HepG2 (cell line): ENCODE results near the gene ZDHHC14. TPM values are rescaled to one million over a fixed set of nuclear protein-coding genes. Genes with fewer than 3 reads are reported as not detected.

Experiments used
- ATAC-seq: fragments of 200-7000 bp; cut with Tn5 transposase; 3 replicates; pipeline ENCODE4 v1.9.1; 2020; ENCODE audit warnings: mild to moderate bottlenecking, moderate library complexity
- BruUV-seq: library from RNA; stranded (reverse); fragments of 400-500 nt; replicated peaks from 2 replicates; lab custom pipeline; 2021; lab: Mats Ljungman, UMichigan
- CTCF ChIA-PET: fragments of 300-600 bp; formaldehyde crosslinking; extraction: SDS; loops from one replicate; lab custom pipeline; 2021; ENCODE audit warnings: low total read pairs, inconsistent platforms, low intra/inter-chr PET ratio; lab: Yijun Ruan, JAX
- POLR2A ChIA-PET: fragments of 350-600 bp; sonication (Branson Sonifier 250); formaldehyde crosslinking; loops from one replicate; lab custom pipeline; 2020; ENCODE audit warnings: antibody characterized with exemption, inconsistent platforms; lab: Yijun Ruan, JAX
- DNase-seq: peaks from one replicate; pipeline ENCODE4 v3.0.0-alpha.2; 2015; ENCODE audit warnings: low spot score
- FAIRE-seq: peaks from 3 replicates; lab custom pipeline; 2011; peaks lifted over from hg19 to GRCh38; lab: Jason Lieb, UNC
- H2AFZ ChIP-seq: one replicate; pipeline ENCODE4 v1.6.1; 2011; ENCODE audit warnings: low read length, inconsistent platforms
- H3K27ac ChIP-seq: fragments of 300-600 bp; 3 replicates; pipeline ENCODE4 v1.8.0; 2011; ENCODE audit warnings: mixed run types, mild to moderate bottlenecking, mixed read lengths, low read length, inconsistent platforms; ENCODE audit not compliant: insufficient read depth; ENCODE audit errors: extremely low read length
- H3K27me3 ChIP-seq, 2 experiments: fragments of 200-600 bp in 1 of 2; 2 replicates in 1 of 2; 3 replicates in 1 of 2; pipeline versions ENCODE4 v1.6.0 to v1.8.0; 2011; ENCODE audit warnings: low read length in 2 of 2, mild to moderate bottlenecking in 2 of 2, moderate library complexity in 2 of 2, inconsistent platforms in 1 of 2; ENCODE audit not compliant: insufficient read depth in 2 of 2, control insufficient read depth in 1 of 2
- H3K36me3 ChIP-seq, 2 experiments: fragments of 200-600 bp in 1 of 2; replicated peaks in 1 of 2; 2 replicates in 1 of 2; 3 replicates in 1 of 2; pipeline versions ENCODE4 v1.5.1 to v1.8.0; 2011; ENCODE audit warnings: low read length in 2 of 2, inconsistent platforms in 1 of 2; ENCODE audit not compliant: insufficient read depth in 2 of 2, control insufficient read depth in 1 of 2
- H3K4me1 ChIP-seq: 2 replicates; pipeline ENCODE4 v1.5.1; 2012; ENCODE audit warnings: low read length, inconsistent platforms; ENCODE audit not compliant: insufficient read depth
- H3K4me2 ChIP-seq: 2 replicates; pipeline ENCODE4 v1.6.0; 2011; ENCODE audit warnings: low read depth, low read length, inconsistent platforms
- H3K4me3 ChIP-seq, 3 experiments: fragments of 200-600 bp in 1 of 3; sonication (generic), shearing (Covaris generic) in 1 of 3; replicated peaks in 1 of 3; 2 replicates each; pipeline ENCODE4 v1.5.1; 2011 to 2016; ENCODE audit warnings: low read length in 3 of 3, inconsistent platforms in 2 of 3, low read depth in 2 of 3, mild to moderate bottlenecking in 2 of 3, control low read depth in 1 of 3, mixed read lengths in 1 of 3; ENCODE audit not compliant: insufficient read depth in 1 of 3
- H3K79me2 ChIP-seq: one replicate; pipeline ENCODE4 v1.6.1; 2011; ENCODE audit warnings: low read length, inconsistent platforms; ENCODE audit not compliant: insufficient read depth
- H3K9ac ChIP-seq: 2 replicates; pipeline ENCODE4 v1.6.0; 2011; ENCODE audit warnings: mild to moderate bottlenecking, low read depth, low read length, inconsistent platforms; ENCODE audit not compliant: insufficient read depth
- H3K9me3 ChIP-seq: 2 replicates; pipeline ENCODE4 v1.5.1; 2012; ENCODE audit warnings: mild to moderate bottlenecking, low read length
- H4K20me1 ChIP-seq: 2 replicates; pipeline ENCODE4 v1.6.0; 2011; ENCODE audit warnings: inconsistent platforms, mild to moderate bottlenecking, low read length, moderate library complexity; ENCODE audit not compliant: insufficient read depth
- BORCS8-MEF2B ChIP-seq: sonication (generic); formaldehyde crosslinking; IDR thresholded peaks from 2 replicates; pipeline ENCODE4 v1.8.0; 2022; ENCODE audit warnings: mild to moderate bottlenecking, missing genetic modification reagents
- FOSL2 ChIP-seq: sonication (generic); formaldehyde crosslinking; IDR thresholded peaks from 2 replicates; pipeline ENCODE4 v1.4.0; 2020; ENCODE audit warnings: missing genetic modification reagents
- MIER2 ChIP-seq: IDR thresholded peaks from 2 replicates; pipeline ENCODE4 v1.6.1; 2016; ENCODE audit warnings: missing biosample characterization, missing genetic modification reagents
- NFKB2 ChIP-seq: sonication (generic); formaldehyde crosslinking; IDR thresholded peaks from 2 replicates; pipeline ENCODE4 v1.4.0; 2020; ENCODE audit warnings: missing genetic modification reagents, borderline replicate concordance
- POLR2G ChIP-seq: fragments of 200-400 bp; formaldehyde crosslinking; IDR thresholded peaks from 2 replicates; pipeline ENCODE4 v1.6.1; 2018; ENCODE audit warnings: mild to moderate bottlenecking, low read depth, low read length, moderate library complexity
- STAG1 ChIP-seq: sonication (generic); formaldehyde crosslinking; IDR thresholded peaks from 2 replicates; pipeline ENCODE4 v1.4.0; 2020; ENCODE audit warnings: missing genetic modification reagents
- ZNF543 ChIP-seq: sonication (generic); formaldehyde crosslinking; IDR thresholded peaks from 2 replicates; pipeline ENCODE4 v1.4.0; 2020; ENCODE audit warnings: mild to moderate bottlenecking, missing genetic modification reagents
- ZNF687 ChIP-seq: sonication (generic); formaldehyde crosslinking; IDR thresholded peaks from 2 replicates; pipeline ENCODE4 v1.5.1; 2020; ENCODE audit warnings: mild to moderate bottlenecking, missing genetic modification reagents, moderate library complexity
- ZNF766 ChIP-seq: sonication (generic); formaldehyde crosslinking; IDR thresholded peaks from 2 replicates; pipeline ENCODE4 v1.5.0; 2020; ENCODE audit warnings: missing genetic modification reagents, borderline replicate concordance
- WGBS: methylation state at CpG from one replicate; pipeline ENCODE4 v1.1.6; 2017; ENCODE audit warnings: low lambda C conversion rate; 5-methylcytosine and 5-hydroxymethylcytosine counted together
- in situ Hi-C: cut with HindIII; loops from 2 replicates; pipeline ENCODE4 v1.10.0; 2017; ENCODE audit warnings: low pct_unique_long_range_greater_than_20kb; ENCODE audit not compliant: extremely low pct_ligation_motif_present
- intact Hi-C: fragments of 100-400 bp; cut with micrococcal nuclease; formaldehyde crosslinking; loops from one replicate; pipeline ENCODE4 v1.10.0; 2022; ENCODE audit not compliant: unreplicated experiment
- polyA plus RNA-seq, 8 experiments: library from polyadenylated mRNA; depleted of rRNA in 3 of 8; stranded (reverse) in 7 of 8; unstranded in 1 of 8; fragments of >200 nt; fragmentation: Illumina TruSeq in 4 of 8; extraction: Trizol in 4 of 8; gene quantifications; 2 replicates each; pipeline versions ENCODE4 v1.2.1 to v1.2.3, GENCODE V29; 2011 to 2016; ENCODE audit warnings: low read depth in 4 of 8, missing spikeins in 1 of 8, mixed read lengths in 1 of 8; ENCODE audit not compliant: insufficient read depth in 1 of 8
- total RNA-seq, 5 experiments: library from RNA; depleted of rRNA; stranded (reverse); fragments of >200 nt; fragmentation: Illumina TruSeq; extraction: Trizol; gene quantifications; 2 replicates each; pipeline ENCODE4 v1.2.3, GENCODE V29; 2016; ENCODE audit warnings: low read depth in 1 of 5

ZDHHC14 gene
- total and polyA plus RNA-seq, 2 of the 13 experiments (the other 11 are each of a cell fraction or from before 2014, with no cell fraction given), result 3.7 to 9.5 TPM

GRCh38 chr6:157510323-157511188 is 129.6 kb downstream of the ZDHHC14 start:
- intact Hi-C loops (no loop called here), in situ Hi-C loops (no loop called here)
- Histone ChIP-seq H3K9ac (no peak overlapping the region), H3K4me1 (peaks cover 48% of the 10 kb centered on the region), H3K27me3 (no peaks in the 10 kb centered on the region), H3K9me3 (peaks cover 8% of the 10 kb centered on the region), H3K36me3 (no peaks in the 10 kb centered on the region), H3K4me3 (no peak overlapping the region), H3K27ac (no peak overlapping the region), H3K79me2 (no peaks in the 10 kb centered on the region), H3K4me2 (no peak overlapping the region), H2AFZ (no peak overlapping the region), H4K20me1 (no peaks in the 10 kb centered on the region)
- ChIA-PET POLR2A (no interaction called here), CTCF (no interaction called here)
- ATAC-seq (no peak), DNase-seq (no peak), FAIRE-seq (no peak)
- TF ChIP-seq ZNF543 (CRISPR knock-in tag), result peak; percentile 84; the same call in 1 of the 2 replicates
- no peak for TF ChIP-seq FOSL2 (CRISPR knock-in tag)
- 0 out of 2 replicates have a peak, but pooled peaks have one; percentile 12 for TF ChIP-seq STAG1 (CRISPR knock-in tag)
- TF ChIP-seq NFKB2, result 0 out of 2 replicates have a peak, but pooled peaks have one; percentile 57
- TF ChIP-seq POLR2G, result no peak
- no peak for TF ChIP-seq BORCS8-MEF2B
- no peak for TF ChIP-seq ZNF766 (CRISPR knock-in tag)
- no peak for TF ChIP-seq MIER2 (CRISPR knock-in tag)
- TF ChIP-seq ZNF687, result peak; percentile 31; the same call in 1 of the 2 replicates
- no TSS peak for BruUV-seq
- 96% methylated on average over 24 of the region's 24 CpGs for WGBS
